Heart right ventricle (tissue), 16 donors: ENCODE data around the gene ENOX1. TPM values are rescaled to one million over a fixed set of nuclear protein-coding genes. Genes with fewer than 3 reads are reported as not detected.

Experiments used
- ATAC-seq, 8 donors: fragments of 200-7000 bp; cut with Tn5 transposase; one replicate each; pipeline ENCODE4 v1.9.1; 2020; ENCODE audit warnings: mild to moderate bottlenecking in 8 of 8, moderate library complexity in 8 of 8, moderate number of reproducible peaks in 1 of 8
- DNase-seq, 2 donors: peaks; one replicate each; pipeline ENCODE4 v3.0.0-alpha.2; 2020
- H3K27ac ChIP-seq, 10 donors: fragments of 200-600 bp; sonication (generic) in 2 of 10; one replicate each; pipeline versions ENCODE4 v1.5.0 to v1.8.0; 2020 to 2022; ENCODE audit warnings: mild to moderate bottlenecking in 3 of 10
- H3K27me3 ChIP-seq, 7 donors: fragments of 200-600 bp; one replicate each; pipeline ENCODE4 v1.8.0; 2021 to 2022; ENCODE audit warnings: mild to moderate bottlenecking in 2 of 7
- H3K36me3 ChIP-seq, 9 donors: fragments of 200-600 bp; sonication (generic) in 1 of 9; one replicate each; pipeline versions ENCODE4 v1.5.0 to v1.8.0; 2020 to 2022; ENCODE audit warnings: mild to moderate bottlenecking in 2 of 9
- H3K4me1 ChIP-seq, 9 donors: fragments of 200-600 bp; sonication (generic) in 1 of 9; one replicate each; pipeline versions ENCODE4 v1.5.0 to v1.8.0; 2020 to 2022; ENCODE audit warnings: mild to moderate bottlenecking in 4 of 9
- H3K4me3 ChIP-seq, 10 donors: fragments of 200-600 bp; sonication (generic) in 2 of 10; one replicate each; pipeline versions ENCODE4 v1.5.0 to v1.8.0; 2020 to 2022; ENCODE audit warnings: mild to moderate bottlenecking in 7 of 10, moderate library complexity in 2 of 10
- H3K9me3 ChIP-seq, 11 donors: fragments of 200-600 bp in 10 of 11; sonication (generic) in 2 of 11; one replicate each; pipeline versions ENCODE4 v1.5.0 to v1.8.0; 2013 to 2022; ENCODE audit warnings: mild to moderate bottlenecking in 2 of 11, control low read depth in 1 of 11, moderate library complexity in 1 of 11
- WGBS, 2 donors: extraction: QIAGEN DNeasy Blood & Tissue Kit; methylation state at CpG; one replicate each; pipeline ENCODE4 v1.1.7; 2013; ENCODE audit warnings: inconsistent platforms in 1 of 2; 5-methylcytosine and 5-hydroxymethylcytosine counted together
- intact Hi-C, 10 donors: fragments of 100-400 bp; cut with DNase I; formaldehyde crosslinking; loops; one replicate each; pipeline versions ENCODE4 v1.11.1 to v1.14.2; 2022
- polyA plus RNA-seq, 2 donors: library from polyadenylated mRNA; stranded (reverse); fragments of 200-250 nt; gene quantifications; one replicate each; pipeline ENCODE4 v1.2.3, GENCODE V29; 2013
- total RNA-seq, 10 donors: library from RNA; stranded (reverse); fragmentation: NEBNext Ultra II Directional in 3 of 10; extraction: Animal tissue kit (Norgen Biotek cat#: 25700) in 3 of 10; gene quantifications; one replicate each; pipeline versions ENCODE4 v1.2.1 to v1.2.4, GENCODE V29; 2021 to 2023
- TF ChIP-seq, protein P1 (sequence below), 9 donors: fragments of 200-600 bp; sonication (generic) in 2 of 9; IDR thresholded peaks; one replicate each; pipeline versions ENCODE4 v1.5.0 to v1.8.0; 2021 to 2022; ENCODE audit warnings: antibody characterized with exemption in 9 of 9, mild to moderate bottlenecking in 5 of 9, moderate library complexity in 1 of 9
- donor health status: Arrhythmogenic right ventricular cardiomyopathy.
- donor health status: ischemic (EF 13 %, LVEDD 7.1; RV severe dilation, severe dysfunction).
- donor health status: healthy with polysubstance abuse.
- donor health status: DM: no; HTN: yes; CAD: no.
- donor health status: DM: no; HTN: no; CAD: no.
- donor health status: ischemic (EF 25% LVEDD 6.9; RV normal size, moderate dysfunction).
- donor health status: ischemic (EF 25% LVEDD 5.7; RV mildly dilated, moderate dysfunction).
- donor health status: healthy.
- donor health status: DM: yes; HTN: yes; CAD: no.
- donor health status: Ischemic cardiomyopathy.
- donor health status: ischemic (EF 35%, LVEDD 5.7; RV mildly dilated, moderate dysfunction).
- donor health status: nonischemic (EF 11% LVEDD 7.7; RV severe dilation, severe dysfunction).
- donor health status: DM: yes; HTN: yes; CAD: no.
- donor health status: PGD.
- donor health status: ischemic (EF 29% LVEDD 5.4; RV normal size, mild dysfunction).
- donor health status: nonischemic (EF 23%, LVEDD 6.1; RV moderate dilation, normal function).

The ENOX1 gene
- total and polyA plus RNA-seq, 12 donors, result 2.0 to 10.4 (median 7.1) TPM

DNA sequence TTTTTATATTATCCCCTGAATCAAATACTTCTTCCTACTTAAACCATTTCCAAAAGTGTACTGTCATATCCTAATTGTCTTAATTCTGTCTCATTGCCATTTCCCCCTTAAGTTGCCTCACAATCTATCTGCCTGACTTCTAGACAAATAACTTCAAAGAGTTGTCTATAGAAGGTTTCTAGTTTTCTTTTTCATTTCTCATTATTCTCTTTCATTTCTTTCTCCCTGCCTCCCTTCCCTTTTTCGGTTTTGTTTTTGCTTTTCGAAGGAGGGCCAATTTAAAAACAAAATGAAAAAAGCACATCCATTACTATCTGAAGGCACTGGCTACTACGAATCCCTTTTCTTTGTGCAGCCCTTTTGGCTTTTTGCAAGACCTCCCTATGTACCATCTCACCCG is 396.2 kb downstream of the ENOX1 start:
- H3K4me1 ChIP-seq, result peaks cover 0 to 17% (median 9%) of the 10 kb centered on the region in 9 donors
- no peaks in the 10 kb centered on the region for H3K27me3 ChIP-seq
- no peaks in the 10 kb centered on the region for H3K36me3 ChIP-seq
- H3K27ac ChIP-seq, result no peak overlapping the region
- 80 to 88% methylated on average over 4 of the region's 4 CpGs for whole genome bisulfite sequencing, 2 donors
- no peak overlapping the region for H3K4me3 ChIP-seq
- intact Hi-C loops, result no loop called here
- TF ChIP-seq, protein P1, sequence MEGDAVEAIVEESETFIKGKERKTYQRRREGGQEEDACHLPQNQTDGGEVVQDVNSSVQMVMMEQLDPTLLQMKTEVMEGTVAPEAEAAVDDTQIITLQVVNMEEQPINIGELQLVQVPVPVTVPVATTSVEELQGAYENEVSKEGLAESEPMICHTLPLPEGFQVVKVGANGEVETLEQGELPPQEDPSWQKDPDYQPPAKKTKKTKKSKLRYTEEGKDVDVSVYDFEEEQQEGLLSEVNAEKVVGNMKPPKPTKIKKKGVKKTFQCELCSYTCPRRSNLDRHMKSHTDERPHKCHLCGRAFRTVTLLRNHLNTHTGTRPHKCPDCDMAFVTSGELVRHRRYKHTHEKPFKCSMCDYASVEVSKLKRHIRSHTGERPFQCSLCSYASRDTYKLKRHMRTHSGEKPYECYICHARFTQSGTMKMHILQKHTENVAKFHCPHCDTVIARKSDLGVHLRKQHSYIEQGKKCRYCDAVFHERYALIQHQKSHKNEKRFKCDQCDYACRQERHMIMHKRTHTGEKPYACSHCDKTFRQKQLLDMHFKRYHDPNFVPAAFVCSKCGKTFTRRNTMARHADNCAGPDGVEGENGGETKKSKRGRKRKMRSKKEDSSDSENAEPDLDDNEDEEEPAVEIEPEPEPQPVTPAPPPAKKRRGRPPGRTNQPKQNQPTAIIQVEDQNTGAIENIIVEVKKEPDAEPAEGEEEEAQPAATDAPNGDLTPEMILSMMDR (IDR thresholded peaks at IDR 0.05), result no peak
- H3K9me3 ChIP-seq, result no peaks in the 10 kb centered on the region
- DNase-seq, result no peak
- no peak for ATAC-seq

DNA sequence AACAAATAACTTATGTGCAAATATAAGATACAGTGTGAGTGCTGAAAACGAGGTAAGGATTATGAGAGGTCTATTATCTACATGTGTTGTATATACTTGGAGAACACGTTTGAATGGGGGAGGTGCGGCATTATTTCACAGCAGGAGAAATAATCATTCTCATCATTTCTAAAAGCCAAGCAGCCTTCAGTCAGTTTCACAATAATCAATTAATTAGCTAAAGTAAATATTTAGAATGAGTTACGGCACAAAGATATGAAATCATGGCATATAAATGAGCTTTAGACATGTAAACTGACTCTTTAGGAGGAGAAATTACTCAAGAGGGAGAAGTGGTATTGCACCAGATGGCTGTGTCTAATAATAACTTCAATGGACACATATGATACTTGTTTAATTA is 396.8 kb downstream of the ENOX1 start:
- DNase-seq, result no peak
- no peak for ATAC-seq
- no peaks in the 10 kb centered on the region for H3K36me3 ChIP-seq
- no peak overlapping the region for H3K4me3 ChIP-seq
- no peaks in the 10 kb centered on the region for H3K9me3 ChIP-seq
- 69 to 72% methylated on average over 4 of the region's 4 CpGs for WGBS, 2 donors
- peaks cover 0 to 17% (median 9%) of the 10 kb centered on the region in 9 donors for H3K4me1 ChIP-seq
- TF ChIP-seq, protein P1 (IDR thresholded peaks at IDR 0.05), result no peak
- no peaks in the 10 kb centered on the region for H3K27me3 ChIP-seq
- H3K27ac ChIP-seq, result no peak overlapping the region
- intact Hi-C loops, result no loop called here

DNA sequence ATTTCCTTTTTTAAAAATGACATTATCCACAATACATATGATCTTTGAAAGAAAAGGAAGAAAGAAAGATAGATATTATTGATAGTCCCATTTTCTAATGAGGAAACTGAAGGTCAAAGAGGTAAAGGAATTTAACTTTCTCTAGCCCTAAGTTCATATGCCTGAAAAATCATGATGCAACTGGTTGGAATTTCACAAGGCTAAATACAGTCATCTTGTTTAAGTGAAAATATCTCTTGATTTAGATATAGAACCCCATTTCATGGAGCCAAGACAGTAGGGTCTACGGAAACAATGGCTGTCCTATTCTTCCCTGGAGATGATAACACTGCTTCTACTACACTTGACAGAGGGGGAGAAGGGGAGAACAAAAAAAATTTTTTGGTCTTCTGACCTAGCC is 397.2 kb downstream of the ENOX1 start:
- H3K27me3 ChIP-seq, result no peaks in the 10 kb centered on the region
- no peak for ATAC-seq
- TF ChIP-seq, protein P1 (IDR thresholded peaks at IDR 0.05), result no peak
- WGBS, 2 donors, result 78 to 83% methylated on average over 1 of the region's 1 CpG
- H3K4me1 ChIP-seq, result peaks cover 0 to 17% (median 9%) of the 10 kb centered on the region in 9 donors
- intact Hi-C loops, result no loop called here
- DNase-seq, result no peak
- H3K4me3 ChIP-seq, result no peak overlapping the region
- no peaks in the 10 kb centered on the region for H3K36me3 ChIP-seq
- no peaks in the 10 kb centered on the region for H3K9me3 ChIP-seq
- H3K27ac ChIP-seq, result no peak overlapping the region

DNA sequence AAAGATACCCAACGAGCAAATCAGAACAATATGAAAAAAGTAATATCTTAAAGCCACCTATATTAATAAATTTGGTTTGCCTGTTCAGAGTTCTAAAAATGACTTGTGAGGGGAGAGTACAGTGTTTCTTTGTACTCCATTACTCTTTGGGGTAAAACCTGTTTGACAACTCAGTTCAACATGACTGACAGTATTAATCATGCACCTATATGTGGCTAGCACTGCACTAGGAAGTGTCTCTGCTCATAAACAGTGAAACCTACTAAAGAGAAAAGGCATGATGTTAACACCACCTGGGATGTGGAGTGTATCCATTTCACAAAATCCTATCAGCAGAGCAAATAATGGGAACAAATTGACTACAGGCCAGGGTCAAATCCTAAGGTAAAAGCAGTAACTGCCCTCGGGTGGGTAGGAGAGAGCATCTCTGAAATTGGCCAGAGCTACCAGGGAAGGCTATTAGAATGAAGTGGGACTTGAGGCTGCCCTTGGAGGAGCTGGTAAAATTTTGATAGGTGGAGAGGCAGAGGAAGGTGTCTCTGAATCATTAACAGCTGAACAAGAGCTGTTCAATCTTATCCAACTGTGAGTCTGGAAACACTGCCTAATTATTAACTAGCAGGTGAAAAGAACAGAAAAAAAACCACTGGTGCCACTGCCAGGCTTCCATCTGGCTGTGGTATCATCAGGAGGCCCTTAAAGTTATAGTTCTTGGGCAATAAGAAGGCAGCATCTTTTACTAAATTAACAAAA is 398.3 kb downstream of the ENOX1 start:
- H3K4me3 ChIP-seq, result no peak overlapping the region
- DNase-seq (no peak), ATAC-seq (no peak)
- peaks cover 0 to 17% (median 9%) of the 10 kb centered on the region in 9 donors for H3K4me1 ChIP-seq
- no peaks in the 10 kb centered on the region for H3K36me3 ChIP-seq
- TF ChIP-seq, protein P1 (IDR thresholded peaks at IDR 0.05), result no peak
- 25 to 37% methylated on average over 2 of the region's 2 CpGs for WGBS, 2 donors
- peaks cover 0 to 4% (median 0%) of the 10 kb centered on the region in 7 donors for H3K27me3 ChIP-seq
- no peaks in the 10 kb centered on the region for H3K9me3 ChIP-seq
- H3K27ac ChIP-seq, result peak overlapping the region in 3 of 10 donors; percentile 0 to 16 (median 2)
- intact Hi-C loops, result no loop called here
